H1 (cell line): ENCODE data around the gene CPXM2. TPM values are rescaled to one million over a fixed set of nuclear protein-coding genes. Genes with fewer than 3 reads are reported as not detected.

Experiments
- CTCF ChIA-PET: fragments of 300-600 bp; sonication (Branson Sonifier 250); formaldehyde crosslinking; loops from one replicate; lab custom pipeline; 2021; ENCODE audit not compliant: partially characterized antibody; lab: Charles Lee
- POLR2A ChIA-PET: fragments of 300-600 bp; sonication (Branson Sonifier 250); formaldehyde crosslinking; loops from one replicate; lab custom pipeline; 2021; ENCODE audit warnings: inconsistent platforms; ENCODE audit not compliant: partially characterized antibody; lab: Charles Lee
- DNase-seq, 2 experiments: peaks; one replicate each; pipeline versions ENCODE4 v3.0.0 to v3.0.0-alpha.2; 2010 to 2022; ENCODE audit warnings: low spot score in 2 of 2, low read depth in 1 of 2, mixed read lengths in 1 of 2
- FAIRE-seq: peaks from 2 replicates; lab custom pipeline; 2011; peaks lifted over from hg19 to GRCh38; lab: Jason Lieb, UNC
- H2AFZ ChIP-seq: 2 replicates; pipeline ENCODE4 v1.8.1; 2012; ENCODE audit warnings: low read length, inconsistent platforms
- H2AK5ac ChIP-seq: 2 replicates; pipeline ENCODE4 v1.6.1; 2013; ENCODE audit warnings: low read depth, low read length
- H2BK120ac ChIP-seq: replicated peaks from 2 replicates; pipeline ENCODE3; 2013; ENCODE audit warnings: low read depth, low read length, inconsistent platforms
- H2BK12ac ChIP-seq: 2 replicates; pipeline ENCODE4 v1.6.1; 2013; ENCODE audit warnings: low read depth, low read length
- H2BK15ac ChIP-seq: 2 replicates; pipeline ENCODE4 v1.6.1; 2013; ENCODE audit warnings: low read length
- H2BK20ac ChIP-seq: 2 replicates; pipeline ENCODE4 v1.6.1; 2013; ENCODE audit warnings: low read length
- H2BK5ac ChIP-seq: 2 replicates; pipeline ENCODE4 v1.6.1; 2013; ENCODE audit warnings: low read depth, low read length
- H3K14ac ChIP-seq: 2 replicates; pipeline ENCODE4 v1.6.1; 2013; ENCODE audit warnings: inconsistent platforms; ENCODE audit not compliant: insufficient read length
- H3K18ac ChIP-seq: 2 replicates; pipeline ENCODE4 v1.6.1; 2013; ENCODE audit warnings: low read length; ENCODE audit errors: extremely low read depth
- H3K23ac ChIP-seq: 2 replicates; pipeline ENCODE4 v1.6.1; 2013; ENCODE audit warnings: inconsistent platforms; ENCODE audit not compliant: insufficient read length
- H3K23me2 ChIP-seq: 2 replicates; pipeline ENCODE4 v1.6.1; 2013; ENCODE audit warnings: low read depth, low read length
- H3K27ac ChIP-seq: 2 replicates; pipeline ENCODE4 v1.6.1; 2011; ENCODE audit warnings: low read depth, low read length, inconsistent platforms
- H3K27me3 ChIP-seq, 4 experiments: replicated peaks in 1 of 4; 1 replicate in 1 of 4; 2 replicates in 3 of 4; pipeline versions ENCODE4 v1.6.1 to v1.8.1; 2011 to 2013; ENCODE audit warnings: low read length in 3 of 4, mild to moderate bottlenecking in 3 of 4, inconsistent platforms in 2 of 4, mixed read lengths in 2 of 4, moderate library complexity in 1 of 4; ENCODE audit not compliant: control insufficient read depth in 3 of 4, insufficient read depth in 3 of 4; ENCODE audit errors: extremely low read depth in 1 of 4
- H3K36me3 ChIP-seq, 4 experiments: 2 replicates each; pipeline versions ENCODE4 v1.6.1 to v1.8.1; 2011 to 2013; ENCODE audit warnings: mild to moderate bottlenecking in 4 of 4, low read length in 3 of 4, moderate library complexity in 2 of 4, control low read depth in 1 of 4, inconsistent platforms in 1 of 4; ENCODE audit not compliant: insufficient read depth in 4 of 4, control insufficient read depth in 2 of 4
- H3K4ac ChIP-seq: replicated peaks from 2 replicates; pipeline ENCODE3; 2013; ENCODE audit warnings: low read length, low read depth, mixed read lengths, inconsistent platforms; ENCODE audit not compliant: insufficient read length
- H3K4me1 ChIP-seq, 4 experiments: replicated peaks in 1 of 4; 1 replicate in 1 of 4; 2 replicates in 3 of 4; pipeline versions ENCODE4 v1.6.1 to v1.8.1; 2011 to 2013; ENCODE audit warnings: low read length in 3 of 4, inconsistent platforms in 2 of 4, mixed read lengths in 1 of 4; ENCODE audit not compliant: insufficient read depth in 4 of 4, control insufficient read depth in 3 of 4
- H3K4me2 ChIP-seq, 2 experiments: 2 replicates each; pipeline versions ENCODE4 v1.6.1 to v1.8.1; 2011 to 2013; ENCODE audit warnings: low read depth in 2 of 2, low read length in 2 of 2, control low read depth in 1 of 2, inconsistent platforms in 1 of 2, mild to moderate bottlenecking in 1 of 2; ENCODE audit not compliant: insufficient read depth in 1 of 2
- H3K4me3 ChIP-seq, 4 experiments: fragments of 200-600, 300-600 bp in 1 of 4; sonication (generic), shearing (Covaris generic), sonication (Bioruptor Twin) in 1 of 4; 2 replicates each; pipeline versions ENCODE4 v1.5.1 to v1.8.1; 2011 to 2016; ENCODE audit warnings: low read length in 4 of 4, low read depth in 3 of 4, control low read depth in 2 of 4, inconsistent platforms in 2 of 4, mild to moderate bottlenecking in 2 of 4, mixed read lengths in 1 of 4, moderate library complexity in 1 of 4; ENCODE audit not compliant: insufficient read depth in 2 of 4; ENCODE audit errors: extremely low read depth in 1 of 4
- H3K56ac ChIP-seq: replicated peaks from 2 replicates; pipeline ENCODE3; 2013; ENCODE audit warnings: low read depth, mild to moderate bottlenecking, mixed read lengths, low read length, inconsistent platforms; ENCODE audit not compliant: insufficient read length
- H3K79me1 ChIP-seq: 2 replicates; pipeline ENCODE4 v1.6.1; 2013; ENCODE audit warnings: low read depth, low read length, control low read depth
- H3K79me2 ChIP-seq, 2 experiments: 2 replicates each; pipeline versions ENCODE4 v1.6.1 to v1.8.1; 2012 to 2013; ENCODE audit warnings: low read length in 2 of 2, mild to moderate bottlenecking in 2 of 2, inconsistent platforms in 1 of 2; ENCODE audit not compliant: insufficient read depth in 2 of 2, control insufficient read depth in 1 of 2
- H3K9ac ChIP-seq, 4 experiments: replicated peaks in 1 of 4; 1 replicate in 1 of 4; 2 replicates in 3 of 4; pipeline versions ENCODE4 v1.6.1 to v1.8.1; 2011 to 2013; ENCODE audit warnings: low read depth in 3 of 4, low read length in 3 of 4, control low read depth in 2 of 4, mild to moderate bottlenecking in 2 of 4, moderate library complexity in 2 of 4, inconsistent platforms in 1 of 4; ENCODE audit errors: extremely low read depth in 1 of 4
- H3K9me3 ChIP-seq, 2 experiments: 2 replicates each; pipeline versions ENCODE4 v1.6.1 to v1.8.1; 2012 to 2013; ENCODE audit warnings: mild to moderate bottlenecking in 2 of 2, moderate library complexity in 2 of 2, control low read depth in 1 of 2, inconsistent platforms in 1 of 2, low read depth in 1 of 2, low read length in 1 of 2, mixed read lengths in 1 of 2; ENCODE audit not compliant: insufficient read depth in 2 of 2
- H4K20me1 ChIP-seq, 2 experiments: replicated peaks in 1 of 2; 2 replicates each; pipeline versions ENCODE3 to v1.8.1; 2011 to 2013; ENCODE audit warnings: inconsistent platforms in 2 of 2, low read length in 2 of 2, mild to moderate bottlenecking in 1 of 2; ENCODE audit not compliant: insufficient read depth in 2 of 2, control insufficient read depth in 1 of 2
- H4K5ac ChIP-seq: 2 replicates; pipeline ENCODE4 v1.6.1; 2013; ENCODE audit warnings: low read length, low read depth, mixed read lengths, inconsistent platforms; ENCODE audit not compliant: insufficient read length
- H4K8ac ChIP-seq: 2 replicates; pipeline ENCODE4 v1.8.0; 2013; ENCODE audit warnings: mild to moderate bottlenecking, moderate library complexity, low read length, inconsistent platforms; ENCODE audit not compliant: insufficient read depth; ENCODE audit errors: extremely low read depth
- H4K91ac ChIP-seq: replicated peaks from 2 replicates; pipeline ENCODE3; 2013; ENCODE audit warnings: low read length, mixed read lengths, inconsistent platforms; ENCODE audit not compliant: insufficient read length
- BACH1 ChIP-seq: IDR thresholded peaks from 2 replicates; pipeline ENCODE4 v1.6.1; 2012; ENCODE audit warnings: low read length, improper control_type of control experiment
- EGR1 ChIP-seq: IDR thresholded peaks from 2 replicates; pipeline ENCODE4 v1.6.1; 2011; ENCODE audit warnings: low read depth, low read length, borderline replicate concordance
- EP300 ChIP-seq, 2 experiments: IDR thresholded peaks; 1 replicate in 1 of 2; 2 replicates in 1 of 2; pipeline ENCODE4 v1.6.1; 2011 to 2012; ENCODE audit warnings: low read depth in 2 of 2, low read length in 2 of 2, mild to moderate bottlenecking in 2 of 2, borderline replicate concordance in 1 of 2, inconsistent platforms in 1 of 2, moderate library complexity in 1 of 2
- EZH2 ChIP-seq: fragments of 200-600 bp; sonication (generic); IDR thresholded peaks from 2 replicates; pipeline ENCODE4 v1.7.1; 2012; ENCODE audit warnings: low read depth, mild to moderate bottlenecking, moderate library complexity, low read length, inconsistent platforms; ENCODE audit not compliant: severe bottlenecking
- KDM4A ChIP-seq: IDR thresholded peaks from one replicate; pipeline ENCODE4 v1.7.1; 2012; ENCODE audit warnings: low read depth, mild to moderate bottlenecking, moderate library complexity, low read length, inconsistent platforms; ENCODE audit not compliant: severe bottlenecking
- NANOG ChIP-seq: IDR thresholded peaks from 2 replicates; pipeline ENCODE4 v1.6.1; 2011; ENCODE audit warnings: low read length, low read depth, mild to moderate bottlenecking, inconsistent platforms; ENCODE audit not compliant: insufficient read depth, poor library complexity, severe bottlenecking
- POU5F1 ChIP-seq: IDR thresholded peaks from 2 replicates; pipeline ENCODE4 v1.6.1; 2011; ENCODE audit warnings: low read depth, mild to moderate bottlenecking, low read length, moderate library complexity
- SIX5 ChIP-seq: IDR thresholded peaks from 2 replicates; pipeline ENCODE4 v1.6.1; 2011; ENCODE audit warnings: mild to moderate bottlenecking, low read depth, low read length
- SRF ChIP-seq: IDR thresholded peaks from 2 replicates; pipeline ENCODE4 v1.6.1; 2011; ENCODE audit warnings: mild to moderate bottlenecking, low read depth, low read length, moderate library complexity
- TAF7 ChIP-seq: optimal IDR thresholded peaks from 2 replicates; pipeline ENCODE3; 2011; ENCODE audit warnings: low read depth, mild to moderate bottlenecking, inconsistent platforms, low read length, moderate library complexity, borderline replicate concordance
- TCF12 ChIP-seq: IDR thresholded peaks from 2 replicates; pipeline ENCODE4 v1.6.1; 2011; ENCODE audit warnings: low read depth, mild to moderate bottlenecking, low read length
- YY1 ChIP-seq: IDR thresholded peaks from 2 replicates; pipeline ENCODE4 v1.6.1; 2011; ENCODE audit warnings: low read depth, mild to moderate bottlenecking, low read length
- WGBS, 2 experiments: shearing (Covaris generic) in 1 of 2; methylation state at CpG; one replicate each; pipeline versions ENCODE4 v1.1.6 to v1.1.7; 2013 to 2015; ENCODE audit warnings: low lambda C conversion rate in 2 of 2, mixed read lengths in 2 of 2, inconsistent platforms in 1 of 2, low coverage in 1 of 2, missing lambda C conversion rate in 1 of 2; ENCODE audit not compliant: insufficient replicate concordance in 2 of 2, insufficient coverage in 1 of 2, insufficient read length in 1 of 2; ENCODE audit errors: extremely low coverage in 1 of 2, missing lambda C conversion rate in 1 of 2; 5-methylcytosine and 5-hydroxymethylcytosine counted together
- polyA plus RNA-seq, 7 experiments: library from polyadenylated mRNA; depleted of rRNA in 3 of 7; stranded (reverse) in 5 of 7; unstranded in 2 of 7; fragments of >200 nt in 5 of 7; fragments of 200-250 nt in 2 of 7; gene quantifications; 1 replicate in 5 of 7; 2 replicates in 1 of 7; 4 replicates in 1 of 7; pipeline versions ENCODE4 v1.2.1 to v1.2.3, GENCODE V29; 2011 to 2013; ENCODE audit warnings: missing spikeins in 2 of 7, mixed read lengths in 2 of 7
- total RNA-seq: library from RNA; stranded (reverse); fragmentation: NEBNext Ultra II Directional; extraction: Animal tissue kit (Norgen Biotek cat#: 25700); gene quantifications from 2 replicates; pipeline ENCODE4 v1.2.1, GENCODE V29; 2021

CPXM2 gene
- total and polyA plus RNA-seq, 2 of the 8 experiments (the other 6 are each of a cell fraction or from before 2014, with no cell fraction given): 2.4 to 2.9 TPM

GRCh38 chr10:123720536-123720935 is 171.1 kb downstream of the CPXM2 start:
- H2BK15ac ChIP-seq: no peak overlapping the region
- no peak overlapping the region for H2BK5ac ChIP-seq
- H2AFZ ChIP-seq: no peak overlapping the region
- H4K8ac ChIP-seq: no peak overlapping the region
- no peaks in the 10 kb centered on the region for H3K79me1 ChIP-seq
- H3K36me3 ChIP-seq: no peaks in the 10 kb centered on the region
- no peak overlapping the region for H2BK12ac ChIP-seq
- ChIA-PET POLR2A (no interaction called here), CTCF (interaction anchor here (2.3 kb wide), 1 partner anchor 8 kb away, joined by 6 read pairs; no protein-coding TSS in a partner anchor)
- no peak overlapping the region for H3K23ac ChIP-seq
- no peak overlapping the region for H3K9ac ChIP-seq
- TF ChIP-seq EZH2: no peak
- TF ChIP-seq TAF7: no peak
- no peak for TF ChIP-seq NANOG
- TF ChIP-seq EP300 (IDR thresholded peaks at IDR 0.05; ENCODE audit: borderline replicate concordance in 1 of 2, low read depth in 2 of 2, low read length in 2 of 2): no peak
- TF ChIP-seq KDM4A: no peak
- no peak for TF ChIP-seq SIX5
- TF ChIP-seq POU5F1: no peak
- TF ChIP-seq BACH1: no peak
- TF ChIP-seq EGR1: no peak
- TF ChIP-seq SRF: no peak
- no peak for TF ChIP-seq YY1
- no peak for TF ChIP-seq TCF12
- TF ChIP-seq, all 59 proteins: peak for 0
- H4K20me1 ChIP-seq: no peaks in the 10 kb centered on the region
- H2BK120ac ChIP-seq: no peak overlapping the region
- H3K4ac ChIP-seq: no peak overlapping the region
- H3K4me1 ChIP-seq: no peaks in the 10 kb centered on the region
- H3K18ac ChIP-seq: no peak overlapping the region
- no peak for FAIRE-seq
- H3K56ac ChIP-seq: no peak overlapping the region
- no peak overlapping the region for H4K91ac ChIP-seq
- H4K5ac ChIP-seq: no peak overlapping the region
- WGBS, 2 experiments: 91% methylated on average over 3 of the region's 3 CpGs; no CpG with 5 or more reads in 1 of the 2 experiments
- no peak overlapping the region for H2BK20ac ChIP-seq
- no peaks in the 10 kb centered on the region for H3K23me2 ChIP-seq
- H3K4me2 ChIP-seq: no peak overlapping the region
- H3K14ac ChIP-seq: no peak overlapping the region
- H3K9me3 ChIP-seq: no peaks in the 10 kb centered on the region
- H3K27me3 ChIP-seq: no peaks in the 10 kb centered on the region; a peak in 1 of 7 replicates
- no peak overlapping the region for H2AK5ac ChIP-seq
- no peak overlapping the region for H3K27ac ChIP-seq
- H3K79me2 ChIP-seq: no peaks in the 10 kb centered on the region
- no peak overlapping the region for H3K4me3 ChIP-seq
- DNase-seq: no peak
